Limb (tissue), 2 donors: ENCODE data around the gene P4HA3.
"Not testable (repeated sequence)": the region's sequence is repeated elsewhere in the genome, so short reads cannot be mapped to it uniquely, and the experiment has no call there.

Experiments used
- DNase-seq, 2 donors: peaks; one replicate each; pipeline ENCODE4 v3.0.0-alpha.2; 2016; ENCODE audit errors: extremely low spot score in 2 of 2

The P4HA3 gene

GRCh38 chr11:74311352-74311926 is at the start of gene P4HA3:
Gene P4HA3 (minus strand): TSS chr11:74311640. CDS start chr11:74311611, 29 bp downstream.
- peak in 1 of 2 donors; percentile 79 for DNase-seq

- no peak for DNase-seq
Observed at GRCh38 chr11:74357449-74357848, 46.0 kb upstream of the P4HA3 start.

DNA sequence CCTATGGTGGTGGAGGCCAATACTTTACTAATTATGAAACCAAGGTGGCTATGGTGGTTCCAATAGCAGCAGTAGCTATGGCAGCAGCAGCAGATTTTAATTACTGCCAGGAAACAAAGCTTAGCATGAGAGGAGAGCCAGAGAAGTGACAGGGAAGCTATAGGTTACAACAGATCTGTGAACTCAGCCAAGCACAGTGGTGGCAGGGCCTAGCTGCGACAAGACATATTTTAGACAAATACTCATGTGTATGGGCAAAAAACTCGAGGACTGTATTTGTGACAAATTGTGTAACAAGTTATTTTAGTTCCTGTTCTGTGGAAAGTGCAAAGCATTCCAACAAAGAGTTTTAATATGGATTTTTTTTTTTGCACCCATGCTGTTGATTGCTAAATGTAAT is 44.2 kb upstream of the P4HA3 start:
- DNase-seq = no peak

DNA sequence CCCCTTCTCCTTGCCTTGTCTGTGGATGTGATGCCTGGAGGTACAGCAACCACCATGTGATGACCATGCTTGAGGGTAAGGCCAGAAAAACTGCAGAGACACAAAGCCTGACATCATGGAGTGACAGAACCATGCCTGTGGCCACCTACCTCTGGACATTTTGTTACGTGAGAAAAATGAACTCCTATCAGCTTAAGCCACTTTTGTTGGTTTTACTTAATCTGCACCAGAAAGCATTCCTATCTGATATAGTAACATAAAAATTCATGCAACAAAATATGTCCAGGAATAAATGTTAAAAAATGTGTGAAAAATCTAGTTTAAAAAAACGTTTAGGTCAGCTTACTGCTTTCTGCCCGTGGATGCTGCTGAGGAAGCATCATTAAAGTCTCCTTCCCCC is 42.6 kb upstream of the P4HA3 start:
- no peak for DNase-seq

DNA sequence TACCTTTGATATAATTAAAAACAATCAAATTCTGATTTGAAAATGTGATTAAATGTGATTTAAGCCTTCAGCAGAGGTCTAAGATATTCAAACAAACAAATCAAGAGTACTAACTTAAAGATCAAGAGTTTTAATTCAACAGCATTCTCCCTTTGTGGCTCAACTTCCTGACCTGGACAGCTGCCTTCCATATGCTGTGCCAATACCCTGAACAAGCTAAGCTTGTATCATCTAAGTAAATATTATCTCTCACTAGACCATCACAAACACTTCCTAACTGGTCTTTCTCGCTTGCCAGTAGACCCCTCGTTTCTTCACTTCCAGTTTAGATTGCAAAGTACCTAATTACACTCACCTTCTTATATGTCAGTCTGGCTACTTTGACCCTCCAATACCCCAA is 35.9 kb upstream of the P4HA3 start:
- no peak for DNase-seq

- no peak for DNase-seq
Observed at GRCh38 chr11:74345420-74345819, 34.0 kb upstream of the P4HA3 start.

GRCh38 chr11:74341921-74342320 is 30.5 kb upstream of the P4HA3 start:
- DNase-seq = no peak

GRCh38 chr11:74339619-74340018 is 28.2 kb upstream of the P4HA3 start:
- no peak for DNase-seq

DNA sequence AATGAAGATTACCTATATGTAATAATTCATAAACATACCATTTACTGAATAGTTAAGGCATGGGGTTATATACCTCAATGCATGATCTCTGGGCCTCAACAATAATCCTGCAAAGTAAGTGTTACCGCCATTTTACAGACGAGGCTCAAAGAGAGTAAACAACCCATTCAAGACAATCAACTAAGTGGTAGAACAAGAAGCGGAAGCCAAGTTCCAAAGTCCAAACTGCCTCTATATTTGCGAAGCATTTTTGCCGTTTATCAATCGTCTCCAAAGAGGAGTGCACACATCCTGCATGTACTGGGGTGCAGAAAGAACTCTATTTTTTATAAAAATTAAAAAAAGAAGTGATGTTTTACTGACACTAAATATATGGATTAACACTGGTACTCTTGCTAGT is 27.5 kb upstream of the P4HA3 start:
- no peak for DNase-seq

DNA sequence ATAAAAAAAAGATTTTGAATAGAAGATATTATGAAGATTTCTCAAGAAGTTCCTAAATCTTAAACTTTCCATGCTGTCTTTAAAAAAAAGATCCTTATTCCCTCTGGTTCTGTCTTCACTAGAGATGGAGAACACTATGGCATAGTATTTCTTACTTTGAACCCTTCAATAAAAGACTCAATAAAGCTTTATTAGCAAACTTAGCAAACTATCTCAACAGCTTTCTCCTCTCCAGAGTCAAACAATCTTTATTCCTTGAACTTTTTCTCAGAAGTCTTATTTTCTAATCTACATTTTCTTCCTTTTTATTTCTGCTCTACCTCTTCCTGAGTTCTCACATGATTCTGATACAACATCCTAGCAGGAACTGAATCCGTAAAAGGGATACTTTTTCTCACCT is 21.8 kb upstream of the P4HA3 start:
- no peak for DNase-seq

DNA sequence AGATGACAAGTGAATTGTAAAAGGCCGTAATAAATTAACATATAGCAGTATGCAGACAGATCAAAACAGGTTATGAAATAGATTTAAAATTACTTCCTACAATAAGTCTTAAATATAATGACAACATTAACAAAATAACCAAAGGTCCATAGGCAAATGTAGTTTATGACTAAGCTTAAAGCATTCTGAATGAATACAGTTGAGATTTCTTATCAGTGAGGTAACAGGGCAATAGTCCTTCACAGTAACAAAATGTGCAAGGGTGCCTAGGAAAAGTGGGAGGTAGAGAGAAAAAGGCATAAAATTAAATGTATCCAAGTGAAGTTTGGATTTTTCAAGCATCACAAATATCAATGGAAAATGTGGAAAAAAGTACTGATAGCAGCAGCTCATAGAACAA is 20.9 kb upstream of the P4HA3 start:
- DNase-seq = no peak

- DNase-seq = not testable (repeated sequence)
Observed at GRCh38 chr11:74331000-74331399, 19.6 kb upstream of the P4HA3 start.

DNA sequence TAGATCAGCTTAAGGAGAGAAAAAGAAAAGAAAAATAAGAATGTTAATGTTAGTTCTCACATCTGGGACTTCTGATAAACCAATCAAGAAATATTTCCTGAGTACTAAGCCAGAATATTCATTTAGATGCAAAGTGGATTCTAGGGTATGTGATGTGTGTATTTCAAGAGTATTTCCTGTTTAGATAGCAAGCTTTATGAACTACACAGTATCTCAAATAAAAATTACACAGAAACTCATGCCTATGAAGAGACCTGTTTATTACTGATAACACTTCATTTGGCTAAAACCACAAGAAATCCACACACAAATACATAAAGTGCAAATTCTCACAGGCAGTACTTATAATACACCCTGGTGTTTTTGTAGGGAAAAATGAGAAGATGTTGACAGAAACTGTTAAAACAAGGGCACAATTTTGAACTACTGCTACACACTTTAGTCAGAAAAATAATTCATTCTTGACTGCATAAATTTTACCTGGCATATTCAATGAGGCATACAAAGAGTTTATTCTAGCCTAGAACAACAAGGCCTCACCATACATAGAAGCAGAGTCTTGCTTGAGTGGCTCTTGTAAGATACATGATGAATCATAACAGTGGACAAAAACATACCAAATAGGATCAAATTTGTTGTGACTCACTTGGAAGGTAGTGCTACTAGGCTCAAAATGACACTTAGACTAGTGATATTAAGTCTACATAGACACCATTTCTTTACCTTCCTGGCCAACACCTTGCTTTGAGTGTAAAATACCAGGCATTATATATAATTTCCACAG is 18.8 kb upstream of the P4HA3 start:
- DNase-seq = no peak

- no peak for DNase-seq
Observed at GRCh38 chr11:74327076-74327475, 15.6 kb upstream of the P4HA3 start.

GRCh38 chr11:74326665-74327064 is 15.2 kb upstream of the P4HA3 start:
- DNase-seq = no peak

- peak; percentile 52 to 70 for DNase-seq
Observed at GRCh38 chr11:74325649-74326645, 14.5 kb upstream of the P4HA3 start.

DNA sequence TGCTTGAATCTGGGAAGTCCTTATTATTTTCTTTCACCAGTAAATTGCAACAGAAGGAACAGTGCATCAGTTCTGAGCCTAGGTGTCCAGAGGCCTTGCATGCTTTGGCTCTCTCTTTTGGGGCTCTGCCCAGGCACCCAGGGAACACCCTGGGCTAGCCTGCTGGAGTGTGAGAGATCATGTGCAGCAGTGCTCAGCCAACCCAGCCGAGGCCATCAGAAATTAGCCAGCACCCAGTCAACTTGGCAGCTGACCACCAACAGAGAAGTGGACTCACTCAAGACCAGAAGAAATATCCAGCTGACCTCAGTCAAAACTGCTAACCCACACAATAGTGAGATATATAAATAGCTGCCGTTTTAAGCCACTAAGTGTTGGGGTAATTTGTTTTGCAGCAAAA is 11.2 kb upstream of the P4HA3 start:
- DNase-seq = no peak

DNA sequence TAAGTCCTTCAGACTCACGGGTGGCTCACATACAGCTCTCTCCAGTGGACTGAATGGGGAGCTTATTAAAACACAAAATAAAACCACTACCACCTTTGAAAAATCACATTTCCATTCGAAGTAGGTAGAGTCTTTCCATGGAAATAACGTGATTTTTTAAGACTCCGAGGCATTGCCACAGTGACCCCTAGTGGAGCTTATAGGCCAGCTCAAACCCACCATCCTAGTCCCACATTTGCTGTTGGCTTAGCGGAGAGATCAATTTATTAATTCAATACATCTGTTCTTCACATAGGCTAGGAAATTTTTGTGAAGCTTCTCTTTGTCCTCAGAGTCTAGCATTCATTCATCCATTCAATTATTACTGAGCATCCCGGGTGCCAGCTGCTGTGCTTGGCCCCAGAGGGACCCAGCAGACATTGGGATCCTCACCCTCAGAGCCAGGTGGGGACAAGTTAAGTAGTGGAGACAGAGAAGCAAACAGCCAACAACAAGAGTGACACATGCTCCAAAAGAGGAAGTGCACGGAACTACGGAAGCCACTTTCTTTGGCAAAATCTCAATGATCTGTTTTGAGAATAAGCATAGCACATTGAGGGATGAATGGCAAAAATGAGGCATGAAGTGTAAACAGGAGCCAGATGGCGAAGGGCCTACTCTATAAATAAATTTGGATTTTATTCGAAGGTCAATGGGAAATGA is 10.2 kb upstream of the P4HA3 start:
- peak in 1 of 2 donors; percentile 36 for DNase-seq

- DNase-seq = no peak
Observed at GRCh38 chr11:74320538-74320937, 9.1 kb upstream of the P4HA3 start.

GRCh38 chr11:74319139-74319816 is 7.8 kb upstream of the P4HA3 start:
- DNase-seq = no peak
